Measurements from ENCODE around the gene RALGPS2.

DNA sequence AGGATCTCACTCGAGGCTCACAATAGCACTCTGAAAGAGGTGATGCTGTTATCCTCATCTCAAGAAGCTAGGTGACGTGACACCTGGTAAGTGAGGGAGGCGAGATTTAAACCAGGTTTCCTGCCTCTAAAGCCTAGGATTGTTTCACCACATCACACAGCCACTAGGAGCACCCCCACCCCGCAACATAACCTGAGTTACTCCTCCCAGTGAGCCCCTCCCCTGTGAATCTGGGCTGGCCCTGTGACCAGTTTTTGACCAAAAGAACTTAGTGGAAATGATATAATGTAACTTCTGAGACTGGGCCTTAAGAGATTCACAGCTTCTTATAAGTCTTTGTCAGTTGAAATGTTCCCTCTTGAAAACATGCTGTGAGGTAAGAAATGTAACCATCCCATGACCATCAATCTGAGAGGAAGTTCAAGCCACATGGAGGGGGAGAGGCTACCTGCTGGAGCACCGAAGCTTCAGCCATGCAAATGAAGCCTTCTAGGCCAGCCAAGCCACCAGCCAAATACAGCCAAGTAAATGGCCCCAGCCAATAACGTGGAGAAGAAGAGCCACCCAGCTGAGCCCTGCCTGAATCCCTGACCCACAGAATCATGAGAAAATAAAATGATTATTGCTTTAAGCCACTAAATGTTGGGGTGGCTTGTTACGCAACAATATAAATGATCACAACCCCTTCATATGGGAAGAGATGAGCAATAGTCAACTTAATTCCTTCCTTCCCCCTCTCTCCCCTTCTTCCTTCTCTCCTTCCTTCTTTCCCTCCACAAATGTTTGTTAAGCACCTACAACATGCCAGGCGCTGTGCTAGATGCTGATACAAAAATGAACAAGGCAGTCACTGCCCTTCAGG, 239.7 kb downstream of the RALGPS2 start:
- no peak for TF ChIP-seq GATA2 (IDR thresholded peaks at IDR 0.05; ENCODE audit: low read depth, low read length)
- no peak for TF ChIP-seq GATA3 (IDR thresholded peaks at IDR 0.05; ENCODE audit: low read depth, low read length)

All from SH-SY5Y (cell line).